ENCODE results near the gene RABAC1.
"Not testable (repeated sequence)": the region's sequence is repeated elsewhere in the genome, so short reads cannot be mapped to it uniquely, and the experiment has no call there.

- not testable (repeated sequence) for TF ChIP-seq POLR2A, POLR2AphosphoS5 (IDR thresholded peaks at IDR 0.05; ENCODE audit: low read depth, low read length)
Observed at GRCh38 chr19:41939209-41939608, 19.9 kb downstream of the RABAC1 start.
